ENCODE data around the gene CCDC191.

CCDC191 gene, protein sequence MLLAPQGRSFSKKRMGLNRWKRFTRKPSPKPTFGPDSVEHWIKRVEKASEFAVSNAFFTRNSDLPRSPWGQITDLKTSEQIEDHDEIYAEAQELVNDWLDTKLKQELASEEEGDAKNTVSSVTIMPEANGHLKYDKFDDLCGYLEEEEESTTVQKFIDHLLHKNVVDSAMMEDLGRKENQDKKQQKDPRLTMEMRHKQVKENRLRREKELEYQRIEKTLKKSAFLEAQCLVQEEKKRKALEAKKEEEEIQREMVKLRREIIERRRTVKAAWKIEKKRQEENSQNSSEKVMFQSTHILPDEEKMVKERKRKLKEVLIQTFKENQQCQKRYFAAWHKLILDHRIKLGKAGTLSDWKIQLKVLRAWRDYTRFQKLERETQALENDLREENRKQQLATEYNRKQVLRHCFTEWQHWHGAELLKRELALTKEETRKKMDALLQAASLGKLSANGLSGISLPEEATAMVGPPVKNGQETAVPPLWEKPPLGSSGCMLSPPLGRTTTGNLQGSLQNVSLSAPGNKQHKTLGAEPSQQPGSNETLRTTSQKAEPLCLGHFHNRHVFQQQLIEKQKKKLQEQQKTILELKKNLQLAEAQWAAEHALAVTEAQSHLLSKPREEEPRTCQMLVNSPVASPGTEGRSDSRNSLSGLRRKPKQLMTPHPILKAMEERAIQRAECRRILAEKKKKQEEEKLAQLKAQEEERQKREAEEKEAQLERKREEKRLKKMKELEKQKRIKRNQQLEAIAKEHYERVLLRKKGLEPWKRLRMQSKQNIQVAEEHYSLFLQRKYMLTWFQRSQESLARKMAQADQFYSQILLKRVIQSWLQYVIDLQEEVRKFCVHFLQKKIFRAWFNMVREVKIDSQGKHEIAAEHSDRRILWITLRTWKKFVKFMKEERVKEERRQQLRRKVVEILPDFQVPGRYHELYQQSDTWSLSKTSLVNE

DNA sequence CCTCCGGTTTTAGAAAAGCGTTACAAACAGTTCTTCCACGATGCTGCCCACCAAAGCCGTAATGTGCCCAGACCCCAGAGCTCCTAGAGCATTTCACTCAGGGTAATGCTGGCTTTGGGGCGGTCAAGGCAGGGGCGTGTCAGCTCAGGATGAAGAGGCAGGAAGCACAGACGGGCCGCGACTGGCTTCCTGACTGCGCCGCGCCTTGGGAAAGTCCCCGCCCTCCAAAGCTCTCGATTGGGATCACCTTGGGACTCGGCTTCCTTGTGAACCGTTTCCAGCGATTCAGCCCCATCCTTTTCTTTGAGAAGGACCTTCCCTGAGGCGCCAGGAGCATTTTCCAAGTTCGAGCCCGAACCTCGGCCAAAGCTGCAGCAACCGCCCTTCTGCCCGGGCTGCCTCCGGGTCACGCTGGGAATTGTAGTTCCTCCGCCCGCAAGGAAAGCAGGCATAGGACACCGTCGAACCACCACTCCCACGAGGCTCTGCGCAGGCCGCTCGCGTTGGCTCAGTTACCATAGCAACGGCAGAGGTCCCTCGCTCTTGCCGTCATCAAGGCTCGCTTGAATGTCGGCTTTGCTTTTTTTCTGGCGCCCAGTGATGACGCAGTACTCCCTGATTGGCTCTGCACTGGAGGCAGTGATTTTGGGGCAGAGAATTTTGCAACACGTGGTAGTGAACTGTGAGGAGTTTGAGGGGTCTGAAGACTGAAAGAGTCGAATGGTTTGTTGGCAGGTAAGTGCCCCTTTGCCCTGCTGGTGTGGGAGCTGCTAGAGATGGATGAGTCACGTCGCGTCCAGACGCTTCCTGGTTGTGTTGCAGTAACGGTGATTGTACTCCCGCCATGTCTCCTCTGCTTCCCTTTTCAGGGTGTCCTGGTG is at the start of gene CCDC191, which contains the start of gene QTRT2:
Gene CCDC191 (minus strand): TSS at position 397 of the 881 bp plus-strand sequence. CDS start 60 bp downstream, at position 337.
Gene QTRT2 (plus strand): TSS at position 608 of the 881 bp plus-strand sequence. CDS start 8,521 bp downstream, outside the sequence.
- peak; percentile 100 for DNase-seq (ENCODE audit: low read depth)

DNA sequence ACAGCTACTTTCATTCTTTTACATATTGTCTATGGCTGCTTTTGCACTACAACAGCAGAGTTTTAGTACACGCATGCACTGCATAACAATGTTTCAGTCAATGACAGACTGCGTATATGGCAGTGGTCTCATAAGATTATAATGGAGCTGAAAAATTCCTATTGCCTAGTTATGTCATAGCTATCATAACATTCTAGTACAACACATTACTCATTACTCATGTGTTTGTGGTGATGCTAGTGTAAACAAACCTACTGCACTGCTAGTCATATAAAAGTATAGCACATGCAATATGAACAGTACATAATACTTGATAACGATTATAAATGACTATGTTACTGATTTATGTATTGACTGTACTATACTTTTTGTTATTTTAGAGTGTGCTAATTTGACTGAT is 48.1 kb upstream of the CCDC191 start:
- peak; percentile 61 for DNase-seq (ENCODE audit: low read depth)

- no peak for DNase-seq (ENCODE audit: low read depth)
These were observed 47.5 kb upstream of the CCDC191 start for GRCh38 chr3:114103858-114104257.

DNA sequence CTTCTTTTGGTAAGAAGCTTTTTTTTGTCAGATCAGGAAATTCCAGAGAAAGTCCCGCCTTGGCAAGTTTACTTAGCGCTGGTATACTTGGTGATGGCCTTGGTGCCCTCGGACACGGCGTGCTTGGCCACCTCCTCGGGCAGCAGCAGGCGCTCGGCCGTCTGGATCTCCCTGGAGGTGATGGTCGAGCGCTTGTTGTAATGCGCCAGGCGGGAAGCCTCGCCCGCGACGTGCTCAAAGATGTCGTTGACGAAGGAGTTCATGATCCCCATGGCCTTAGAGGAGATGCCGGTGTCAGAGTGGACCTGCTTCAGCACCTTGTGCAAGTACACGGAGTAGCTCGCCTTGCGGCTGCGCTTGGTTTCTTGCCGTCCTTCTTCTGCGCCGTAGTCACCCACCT is 46.9 kb upstream of the CCDC191 start:
- no peak for DNase-seq (ENCODE audit: low read depth)

- no peak for DNase-seq (ENCODE audit: low read depth)
These were observed 44.8 kb upstream of the CCDC191 start for GRCh38 chr3:114101101-114101500.

DNA sequence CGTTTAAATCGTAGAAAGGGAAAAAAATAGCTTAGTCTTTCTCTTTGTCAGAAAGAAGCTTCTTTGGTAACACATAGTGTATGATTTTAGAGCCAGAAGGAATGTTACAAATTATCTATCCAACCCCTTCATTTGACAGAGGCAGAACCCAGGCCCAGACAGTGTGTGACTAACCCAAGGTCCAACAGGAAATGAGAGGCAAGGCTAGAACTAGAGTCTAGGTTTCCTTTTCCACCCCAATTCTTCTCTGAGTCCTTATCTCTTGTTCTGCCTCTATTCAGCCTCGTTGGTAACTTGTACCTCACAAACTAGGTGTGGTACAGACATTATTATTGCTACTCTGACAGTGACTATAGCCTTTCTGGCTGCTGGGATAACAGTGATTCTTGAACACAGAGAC is 39.5 kb upstream of the CCDC191 start:
- DNase-seq (ENCODE audit: low read depth): no peak

- DNase-seq (ENCODE audit: low read depth): peak; percentile 84
These were observed 37.3 kb upstream of the CCDC191 start for GRCh38 chr3:114093596-114093995.

- peak; percentile 55 for DNase-seq (ENCODE audit: low read depth)
These were observed 36.7 kb upstream of the CCDC191 start for GRCh38 chr3:114093016-114093380.

GRCh38 chr3:114092151-114093015 is 36.1 kb upstream of the CCDC191 start:
- peak; percentile 48 for DNase-seq (ENCODE audit: low read depth)

- DNase-seq (ENCODE audit: low read depth): no peak
These were observed 33.3 kb upstream of the CCDC191 start for GRCh38 chr3:114089675-114090074.

GRCh38 chr3:114086356-114086755 is 30.0 kb upstream of the CCDC191 start:
- DNase-seq (ENCODE audit: low read depth): no peak

- no peak for DNase-seq (ENCODE audit: low read depth)
These were observed 26.8 kb upstream of the CCDC191 start for GRCh38 chr3:114083112-114083511.

- peak; percentile 81 for DNase-seq (ENCODE audit: low read depth)
These were observed 24.7 kb upstream of the CCDC191 start for GRCh38 chr3:114081037-114081436.

- DNase-seq (ENCODE audit: low read depth): no peak
These were observed 23.9 kb upstream of the CCDC191 start for GRCh38 chr3:114080201-114080600.

DNA sequence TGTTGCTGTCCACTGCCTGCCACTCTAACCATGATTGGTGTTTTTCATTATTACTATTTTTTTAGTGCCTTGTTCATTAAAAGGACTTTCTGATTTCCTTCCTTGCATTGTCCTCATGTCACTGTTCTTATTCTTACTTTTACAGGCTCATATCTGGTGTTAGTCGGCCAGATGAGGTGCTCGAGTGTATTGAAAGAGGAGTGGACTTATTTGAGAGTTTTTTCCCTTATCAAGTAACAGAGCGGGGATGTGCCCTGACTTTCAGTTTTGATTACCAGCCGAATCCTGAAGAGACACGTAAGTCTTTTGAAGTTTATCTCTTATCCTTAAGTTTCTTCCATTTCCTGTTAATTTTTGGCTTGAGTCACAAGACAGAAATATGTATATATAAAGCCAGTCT is 23.4 kb upstream of the CCDC191 start:
- DNase-seq (ENCODE audit: low read depth): peak; percentile 38

GRCh38 chr3:114078126-114078525 is 21.8 kb upstream of the CCDC191 start:
- DNase-seq (ENCODE audit: low read depth): peak; percentile 40

DNA sequence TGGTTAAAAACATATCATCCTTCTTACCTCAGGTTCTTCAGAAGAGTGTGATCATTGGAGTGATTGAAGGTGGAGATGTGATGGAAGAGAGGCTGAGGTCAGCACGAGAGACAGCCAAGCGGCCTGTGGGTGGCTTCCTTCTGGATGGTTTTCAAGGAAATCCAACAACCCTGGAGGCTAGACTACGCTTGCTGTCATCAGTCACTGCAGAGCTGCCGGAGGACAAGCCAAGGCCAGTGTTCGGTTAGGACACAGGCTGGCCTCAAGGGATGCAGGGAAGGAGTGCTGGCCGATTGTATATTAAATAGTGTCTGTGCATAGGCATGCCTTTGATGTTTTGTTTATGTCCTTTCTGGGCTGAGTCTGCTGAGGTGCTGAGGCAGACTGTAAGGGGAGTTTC is 20.4 kb upstream of the CCDC191 start:
- DNase-seq (ENCODE audit: low read depth): no peak

- DNase-seq (ENCODE audit: low read depth): no peak
These were observed 15.5 kb upstream of the CCDC191 start for GRCh38 chr3:114071786-114072185.

GRCh38 chr3:114068336-114068735 is 12.0 kb upstream of the CCDC191 start:
- no peak for DNase-seq (ENCODE audit: low read depth)

- no peak for DNase-seq (ENCODE audit: low read depth)
These were observed 11.5 kb upstream of the CCDC191 start for GRCh38 chr3:114067804-114068203.

All from EH (cell line).